SK-N-SH (cell line): Measurements from ENCODE around the gene RAD51B. TPM values are rescaled to one million over a fixed set of nuclear protein-coding genes. Genes with fewer than 3 reads are reported as not detected.

ENCODE experiments used
- CTCF ChIA-PET: fragments of 300-600, 350-600 bp; formaldehyde crosslinking; extraction: SDS; loops from one replicate; lab custom pipeline; 2021; lab: Yijun Ruan, JAX
- POLR2A ChIA-PET: fragments of 350-600 bp; sonication (Branson Sonifier 250); formaldehyde crosslinking; extraction: SDS; loops from one replicate; lab custom pipeline; 2020; ENCODE audit warnings: antibody characterized with exemption, inconsistent platforms; lab: Yijun Ruan, JAX
- DNase-seq: peaks from one replicate; pipeline ENCODE4 v3.0.0; 2012
- H2AFZ ChIP-seq: fragments of 200-600 bp; sonication (generic); 2 replicates; pipeline ENCODE4 v1.8.1; 2016; ENCODE audit warnings: antibody characterized with exemption, mild to moderate bottlenecking, low read depth
- H3F3A ChIP-seq: fragments of 200-600 bp; sonication (generic); replicated peaks from 2 replicates; pipeline ENCODE3; 2016; ENCODE audit warnings: antibody characterized with exemption, mild to moderate bottlenecking; ENCODE audit not compliant: insufficient read depth
- H3K27ac ChIP-seq, 2 experiments: fragments of 200-500 bp in 1 of 2; fragments of 200-600 bp in 1 of 2; sonication (Bioruptor generic) in 1 of 2; sonication (generic), shearing (Covaris generic) in 1 of 2; 2 replicates each; pipeline versions ENCODE4 v1.5.1 to v1.6.1; 2014 to 2016; ENCODE audit warnings: low read depth in 2 of 2, inconsistent platforms in 1 of 2, low read length in 1 of 2, mild to moderate bottlenecking in 1 of 2, mixed read lengths in 1 of 2
- H3K27me3 ChIP-seq: fragments of 200-600 bp; sonication (generic), shearing (Covaris generic); 2 replicates; pipeline ENCODE4 v1.6.1; 2016; ENCODE audit warnings: mixed run types; ENCODE audit not compliant: insufficient read depth
- H3K36me3 ChIP-seq, 2 experiments: fragments of 200-500 bp in 1 of 2; fragments of 200-600 bp in 1 of 2; sonication (Bioruptor generic) in 1 of 2; sonication (generic) in 1 of 2; replicated peaks in 1 of 2; 2 replicates each; pipeline versions ENCODE3 to v1.5.1; 2014 to 2016; ENCODE audit warnings: low read length in 1 of 2, mild to moderate bottlenecking in 1 of 2; ENCODE audit not compliant: insufficient read depth in 2 of 2, control insufficient read depth in 1 of 2
- H3K4me1 ChIP-seq, 2 experiments: fragments of 200-500 bp in 1 of 2; fragments of 200-600 bp in 1 of 2; sonication (Bioruptor generic) in 1 of 2; sonication (generic), shearing (Covaris generic) in 1 of 2; 2 replicates each; pipeline versions ENCODE4 v1.5.1 to v1.6.1; 2014 to 2016; ENCODE audit warnings: low read depth in 1 of 2, low read length in 1 of 2, mixed run types in 1 of 2; ENCODE audit not compliant: insufficient read depth in 2 of 2, control insufficient read depth in 1 of 2
- H3K4me2 ChIP-seq: fragments of 200-600 bp; sonication (generic), shearing (Covaris generic); 2 replicates; pipeline ENCODE4 v1.6.1; 2017; ENCODE audit warnings: mixed run types
- H3K4me3 ChIP-seq, 2 experiments: fragments of 200-500 bp in 1 of 2; fragments of 200-600 bp in 1 of 2; sonication (Bioruptor generic) in 1 of 2; sonication (generic), shearing (Covaris generic) in 1 of 2; 2 replicates each; pipeline versions ENCODE4 v1.5.1 to v1.8.1; 2014 to 2016; ENCODE audit warnings: low read depth in 2 of 2, inconsistent platforms in 1 of 2, low read length in 1 of 2, mild to moderate bottlenecking in 1 of 2, mixed read lengths in 1 of 2, moderate library complexity in 1 of 2
- H3K79me2 ChIP-seq: fragments of 200-600 bp; sonication (generic); 2 replicates; pipeline ENCODE4 v1.8.1; 2017; ENCODE audit warnings: mild to moderate bottlenecking; ENCODE audit not compliant: insufficient read depth
- H3K9ac ChIP-seq: fragments of 200-600 bp; sonication (generic); 2 replicates; pipeline ENCODE4 v1.6.1; 2017; ENCODE audit warnings: mixed run types
- H3K9me2 ChIP-seq: fragments of 200-600 bp; sonication (generic); 2 replicates; pipeline ENCODE4 v1.6.1; 2017; ENCODE audit warnings: mixed run types
- H3K9me3 ChIP-seq: fragments of 200-600 bp; sonication (generic); 2 replicates; pipeline ENCODE4 v1.6.1; 2017; ENCODE audit warnings: mixed run types, mild to moderate bottlenecking, moderate library complexity
- H4K20me1 ChIP-seq: fragments of 200-600 bp; sonication (generic); 2 replicates; pipeline ENCODE4 v1.6.1; 2017; ENCODE audit warnings: mild to moderate bottlenecking, mixed run types; ENCODE audit not compliant: insufficient read depth
- CHD2 ChIP-seq: fragments of 150-350 bp; IDR thresholded peaks from 2 replicates; pipeline ENCODE4 v1.6.1; 2018; ENCODE audit warnings: low read length; ENCODE audit not compliant: partially characterized antibody
- GABPA ChIP-seq: IDR thresholded peaks from 2 replicates; pipeline ENCODE4 v1.4.0; 2012; ENCODE audit warnings: low read depth, mild to moderate bottlenecking
- IRF3 ChIP-seq: fragments of 150-350 bp; IDR thresholded peaks from 2 replicates; pipeline ENCODE4 v1.6.1; 2016; ENCODE audit warnings: mild to moderate bottlenecking, low read depth, low read length
- JUND ChIP-seq: IDR thresholded peaks from 2 replicates; pipeline ENCODE4 v1.4.0; 2012
- MXI1 ChIP-seq: IDR thresholded peaks from 2 replicates; pipeline ENCODE4 v1.6.1; 2012; ENCODE audit warnings: mild to moderate bottlenecking, low read depth, low read length, improper control_type of control experiment
- NFIC ChIP-seq: IDR thresholded peaks from 2 replicates; pipeline ENCODE4 v1.4.0; 2012; ENCODE audit warnings: borderline replicate concordance
- NRF1 ChIP-seq: IDR thresholded peaks from 2 replicates; pipeline ENCODE4 v1.6.1; 2012; ENCODE audit warnings: low read depth, mild to moderate bottlenecking, low read length
- REST ChIP-seq: IDR thresholded peaks from 2 replicates; pipeline ENCODE4 v1.6.1; 2012; ENCODE audit warnings: mild to moderate bottlenecking, low read depth, low read length, moderate library complexity
- RFX5 ChIP-seq: IDR thresholded peaks from 2 replicates; pipeline ENCODE4 v1.6.1; 2012; ENCODE audit warnings: mild to moderate bottlenecking, improper control_type of control experiment, low read length
- SIN3A ChIP-seq: IDR thresholded peaks from 2 replicates; pipeline ENCODE4 v1.6.1; 2012; ENCODE audit warnings: low read depth, mild to moderate bottlenecking, low read length, moderate library complexity, borderline replicate concordance
- TEAD4 ChIP-seq: IDR thresholded peaks from 2 replicates; pipeline ENCODE4 v1.4.0; 2012; ENCODE audit warnings: mild to moderate bottlenecking, borderline replicate concordance; ENCODE audit not compliant: insufficient read depth
- WGBS: methylation state at CpG from one replicate; pipeline ENCODE4 v1.1.6; 2017; ENCODE audit warnings: low lambda C conversion rate; 5-methylcytosine and 5-hydroxymethylcytosine counted together
- polyA plus RNA-seq, 3 experiments: library from polyadenylated mRNA; depleted of rRNA; stranded (reverse); fragments of >200 nt; gene quantifications; 2 replicates each; pipeline ENCODE4 v1.2.3, GENCODE V29; 2012

The RAD51B gene
- polyA plus RNA-seq, 1 of the 3 experiments (the other 2 are of a cell fraction): 6.0 TPM

- TF ChIP-seq REST (no peak), TEAD4 (no peak), SIN3A (no peak), JUND (no peak)
Measured at GRCh38 chr14:68580671-68581070, 761.1 kb downstream of the RAD51B start (continued).

- no peaks in the 10 kb centered on the region for H3K9me2 ChIP-seq
- CTCF ChIA-PET: interaction anchor here (0.6 to 2.1 kb wide), 3 partner anchors 10 to 335 kb away, joined by 3 to 6 read pairs (median 4); no protein-coding TSS in a partner anchor
- TF ChIP-seq RFX5 (no peak), NFIC (no peak), MXI1 (no peak), NRF1 (no peak), CHD2 (no peak), GABPA (no peak), IRF3 (no peak)
- TF ChIP-seq, all 33 proteins: peak for 0
- H3K27me3 ChIP-seq: no peaks in the 10 kb centered on the region
- H3K27ac ChIP-seq: no peak overlapping the region
- H2AFZ ChIP-seq: no peak overlapping the region
- no peaks in the 10 kb centered on the region for H4K20me1 ChIP-seq
- no peak overlapping the region for H3K4me3 ChIP-seq
- peaks cover 3% of the 10 kb centered on the region for H3F3A ChIP-seq
- H3K79me2 ChIP-seq: no peaks in the 10 kb centered on the region
- no peak for DNase-seq
- 73% methylated on average over 6 of the region's 13 CpGs for WGBS
- peaks cover 31 to 33% of the 10 kb centered on the region in 2 experiments for H3K4me1 ChIP-seq
- POLR2A ChIA-PET: no interaction called here
- no peaks in the 10 kb centered on the region for H3K36me3 ChIP-seq
- H3K9me3 ChIP-seq: no peaks in the 10 kb centered on the region
- H3K9ac ChIP-seq: no peak overlapping the region
- no peak overlapping the region for H3K4me2 ChIP-seq
Measured at GRCh38 chr14:68583548-68584280, 764.1 kb downstream of the RAD51B start.
